ENCODE results near the gene TNS1.

The TNS1 gene

DNA sequence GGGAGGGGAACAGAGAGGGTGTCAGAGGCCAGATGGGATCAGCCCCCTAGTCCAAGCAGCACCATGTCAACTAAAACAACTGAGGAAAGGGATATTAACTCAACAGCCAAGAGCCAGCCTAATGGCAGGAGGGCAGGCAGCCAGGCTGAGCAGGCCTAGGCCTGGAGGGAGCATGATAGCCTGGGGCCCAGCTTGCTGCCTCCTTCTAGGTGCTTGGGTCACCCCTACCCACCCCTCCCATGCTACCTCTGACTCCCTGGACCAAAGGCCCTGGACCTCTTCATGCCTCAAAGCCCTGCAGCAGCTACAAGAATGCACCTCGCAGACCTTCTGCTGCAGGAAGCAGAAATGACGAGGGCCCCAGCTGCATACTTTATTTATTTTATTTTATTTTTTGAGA, 22.1 kb upstream of the TNS1 start:
- Histone ChIP-seq H3K4me1 (ENCODE audit: low read depth, poor library complexity, severe bottlenecking) (no peaks in the 10 kb centered on the region), H2AFZ (ENCODE audit: low read depth) (no peak overlapping the region), H3K79me2 (ENCODE audit: insufficient read depth, low read depth) (no peaks in the 10 kb centered on the region), H4K20me1 (ENCODE audit: insufficient read depth) (no peaks in the 10 kb centered on the region), H3K27me3 (ENCODE audit: insufficient read depth, low read depth) (no peaks in the 10 kb centered on the region), H3K9ac (no peak overlapping the region), H3K4me3 (IDR thresholded peaks at IDR 0.05; ENCODE audit: insufficient read depth, low read depth, low read length) (no peak overlapping the region), H3K36me3 (ENCODE audit: insufficient read depth) (no peaks in the 10 kb centered on the region), H3K27ac (no peak overlapping the region), H3K4me2 (no peak overlapping the region)
- TF ChIP-seq, protein P1, sequence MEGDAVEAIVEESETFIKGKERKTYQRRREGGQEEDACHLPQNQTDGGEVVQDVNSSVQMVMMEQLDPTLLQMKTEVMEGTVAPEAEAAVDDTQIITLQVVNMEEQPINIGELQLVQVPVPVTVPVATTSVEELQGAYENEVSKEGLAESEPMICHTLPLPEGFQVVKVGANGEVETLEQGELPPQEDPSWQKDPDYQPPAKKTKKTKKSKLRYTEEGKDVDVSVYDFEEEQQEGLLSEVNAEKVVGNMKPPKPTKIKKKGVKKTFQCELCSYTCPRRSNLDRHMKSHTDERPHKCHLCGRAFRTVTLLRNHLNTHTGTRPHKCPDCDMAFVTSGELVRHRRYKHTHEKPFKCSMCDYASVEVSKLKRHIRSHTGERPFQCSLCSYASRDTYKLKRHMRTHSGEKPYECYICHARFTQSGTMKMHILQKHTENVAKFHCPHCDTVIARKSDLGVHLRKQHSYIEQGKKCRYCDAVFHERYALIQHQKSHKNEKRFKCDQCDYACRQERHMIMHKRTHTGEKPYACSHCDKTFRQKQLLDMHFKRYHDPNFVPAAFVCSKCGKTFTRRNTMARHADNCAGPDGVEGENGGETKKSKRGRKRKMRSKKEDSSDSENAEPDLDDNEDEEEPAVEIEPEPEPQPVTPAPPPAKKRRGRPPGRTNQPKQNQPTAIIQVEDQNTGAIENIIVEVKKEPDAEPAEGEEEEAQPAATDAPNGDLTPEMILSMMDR (conservative IDR thresholded peaks at IDR 0.05; ENCODE audit: low read depth, low read length), result no peak

- H3K79me2 ChIP-seq (ENCODE audit: insufficient read depth, low read depth), result no peaks in the 10 kb centered on the region
- H3K4me1 ChIP-seq (ENCODE audit: low read depth, poor library complexity, severe bottlenecking), result no peaks in the 10 kb centered on the region
- TF ChIP-seq, protein P1 (conservative IDR thresholded peaks at IDR 0.05; ENCODE audit: low read depth, low read length), result no peak
- no peak overlapping the region for H3K27ac ChIP-seq
- no peaks in the 10 kb centered on the region for H3K36me3 ChIP-seq (ENCODE audit: insufficient read depth)
- no peak overlapping the region for H3K4me3 ChIP-seq (IDR thresholded peaks at IDR 0.05; ENCODE audit: insufficient read depth, low read depth, low read length)
- H2AFZ ChIP-seq (ENCODE audit: low read depth), result no peak overlapping the region
- H3K27me3 ChIP-seq (ENCODE audit: insufficient read depth, low read depth), result no peaks in the 10 kb centered on the region
- H3K4me2 ChIP-seq, result no peak overlapping the region
- no peak overlapping the region for H3K9ac ChIP-seq
- no peaks in the 10 kb centered on the region for H4K20me1 ChIP-seq (ENCODE audit: insufficient read depth)
Measured at GRCh38 chr2:218024336-218024735, 21.5 kb upstream of the TNS1 start.

GRCh38 chr2:218023636-218024035, 20.8 kb upstream of the TNS1 start:
- Histone ChIP-seq H3K4me2 (no peak overlapping the region), H3K27ac (no peak overlapping the region), H3K4me3 (IDR thresholded peaks at IDR 0.05; ENCODE audit: insufficient read depth, low read depth, low read length) (no peak overlapping the region), H3K79me2 (ENCODE audit: insufficient read depth, low read depth) (no peaks in the 10 kb centered on the region), H2AFZ (ENCODE audit: low read depth) (no peak overlapping the region), H3K9ac (no peak overlapping the region), H3K27me3 (ENCODE audit: insufficient read depth, low read depth) (no peaks in the 10 kb centered on the region), H3K36me3 (ENCODE audit: insufficient read depth) (no peaks in the 10 kb centered on the region), H3K4me1 (ENCODE audit: low read depth, poor library complexity, severe bottlenecking) (no peaks in the 10 kb centered on the region), H4K20me1 (ENCODE audit: insufficient read depth) (no peaks in the 10 kb centered on the region)
- TF ChIP-seq, protein P1 (conservative IDR thresholded peaks at IDR 0.05; ENCODE audit: low read depth, low read length), result no peak

GRCh38 chr2:218022851-218023530, 20.2 kb upstream of the TNS1 start:
- Histone ChIP-seq H3K4me2 (no peak overlapping the region), H3K27me3 (ENCODE audit: insufficient read depth, low read depth) (no peaks in the 10 kb centered on the region), H3K27ac (no peak overlapping the region), H3K36me3 (ENCODE audit: insufficient read depth) (no peaks in the 10 kb centered on the region), H3K9ac (no peak overlapping the region), H2AFZ (ENCODE audit: low read depth) (no peak overlapping the region), H3K4me3 (IDR thresholded peaks at IDR 0.05; ENCODE audit: insufficient read depth, low read depth, low read length) (no peak overlapping the region), H3K4me1 (ENCODE audit: low read depth, poor library complexity, severe bottlenecking) (no peaks in the 10 kb centered on the region), H3K79me2 (ENCODE audit: insufficient read depth, low read depth) (no peaks in the 10 kb centered on the region), H4K20me1 (ENCODE audit: insufficient read depth) (no peaks in the 10 kb centered on the region)
- TF ChIP-seq, protein P1 (conservative IDR thresholded peaks at IDR 0.05; ENCODE audit: low read depth, low read length), result no peak

Data from KMS-11 (cell line).